Stimulated activated CD8-positive, alpha-beta memory T cell treated with anti-CD3 and anti-CD28 coated beads, Interleukin-15, amount 100 ng/mL, for 4 hours (primary cell): ENCODE measurements around the gene STK35.
A peak's percentile ranks its signal among the peaks of the same experiment; 100 is the strongest.
"Not testable (repeated sequence)": the region's sequence is repeated elsewhere in the genome, so short reads cannot be mapped to it uniquely, and the experiment has no call there.

Experiments
- DNase-seq, 2 donors: peaks; one replicate each; pipeline ENCODE4 v3.0.0-alpha.2; 2020; ENCODE audit warnings: low read depth in 2 of 2

Gene STK35

GRCh38 chr20:2162823-2163166 lies 61.2 kb downstream of the STK35 start:
- no peak for DNase-seq

DNA sequence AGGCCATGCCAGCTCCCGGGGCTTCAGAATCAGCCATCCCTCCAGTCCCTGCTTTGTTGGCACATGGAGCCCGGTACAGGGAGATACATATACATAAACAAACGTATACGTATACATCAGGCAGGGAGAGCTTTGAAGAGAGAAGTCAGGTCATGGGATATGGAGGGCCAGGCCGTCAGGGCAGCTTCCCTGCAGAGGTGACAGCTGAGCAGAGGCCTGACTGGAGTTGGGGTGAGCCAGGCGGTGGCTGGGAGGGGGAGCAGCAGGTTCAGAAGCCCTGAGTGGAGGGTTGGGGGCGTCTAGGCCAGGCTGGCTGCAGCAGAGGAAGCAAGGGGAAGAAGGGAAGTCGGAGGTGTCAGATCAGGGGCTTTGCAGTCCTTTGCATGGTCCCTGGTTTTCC lies 61.7 kb downstream of the STK35 start:
- DNase-seq: no peak

DNA sequence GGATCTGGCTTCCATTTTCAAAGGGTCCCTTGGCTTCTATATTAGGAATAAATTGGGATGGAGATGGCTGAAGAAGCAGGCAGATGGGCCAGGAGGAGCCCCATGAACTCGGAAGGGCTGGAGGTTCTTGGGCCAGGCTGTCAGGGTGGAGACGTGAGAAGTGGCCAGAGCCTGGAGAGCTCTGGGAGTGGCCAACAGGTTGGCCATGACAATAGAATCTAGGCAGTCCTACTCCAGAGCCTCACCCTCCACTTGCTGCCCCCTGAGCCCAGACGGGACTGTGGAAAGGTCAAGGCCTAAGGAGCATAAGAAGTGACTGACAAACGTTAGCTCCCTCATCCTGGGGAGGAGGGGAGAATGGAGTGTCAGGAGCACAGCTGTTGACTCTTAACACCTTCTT lies 62.1 kb downstream of the STK35 start:
- DNase-seq: no peak

GRCh38 chr20:2164421-2164820 lies 62.8 kb downstream of the STK35 start:
- no peak for DNase-seq

DNA sequence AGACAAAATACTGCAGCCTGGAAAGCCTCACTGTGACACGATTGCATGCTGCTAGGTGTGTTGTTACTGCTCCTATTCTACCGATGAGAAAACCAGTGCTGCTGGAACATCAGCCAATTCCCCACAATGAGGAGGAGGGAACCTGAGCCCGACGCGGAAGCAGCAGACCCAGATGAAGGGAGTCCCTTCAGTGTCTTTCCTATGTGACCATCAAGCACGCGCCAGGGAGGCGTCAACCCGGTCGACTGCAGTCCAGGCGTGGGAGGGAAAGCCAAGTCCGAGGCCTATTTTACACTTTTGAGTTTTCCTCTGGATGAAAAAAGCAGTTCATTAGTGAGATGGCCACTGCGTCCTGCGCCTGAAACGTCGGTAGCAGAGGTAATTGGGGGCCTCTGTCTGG lies 63.3 kb downstream of the STK35 start:
- DNase-seq: no peak

GRCh38 chr20:2165871-2166270 lies 64.2 kb downstream of the STK35 start:
- DNase-seq: no peak

- DNase-seq: no peak
Observed at GRCh38 chr20:2167112-2167511, 65.5 kb downstream of the STK35 start.

DNA sequence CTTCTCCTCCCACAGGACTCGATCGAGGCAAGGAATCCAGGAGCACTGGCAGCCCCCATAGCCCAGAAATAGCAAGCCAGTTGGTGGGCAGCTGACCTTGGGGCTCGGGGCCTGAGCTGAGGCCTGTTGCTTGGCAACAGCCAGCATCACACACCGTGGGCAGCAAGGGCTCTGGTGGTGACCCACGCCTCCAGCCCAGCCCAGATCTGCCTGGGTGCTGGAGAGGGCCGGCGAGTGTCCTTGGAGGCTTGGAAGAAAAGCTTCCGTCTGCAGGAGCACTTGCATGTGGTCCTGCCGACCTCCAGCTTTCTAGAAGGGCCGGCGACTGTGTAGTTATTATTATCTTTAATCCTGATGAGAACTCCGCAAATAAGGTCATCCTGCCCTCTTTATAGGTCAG lies 67.3 kb downstream of the STK35 start:
- DNase-seq: no peak

GRCh38 chr20:2169456-2170088 lies 67.9 kb downstream of the STK35 start:
- no peak for DNase-seq

- no peak for DNase-seq
Observed at GRCh38 chr20:2170404-2170803, 68.8 kb downstream of the STK35 start.

DNA sequence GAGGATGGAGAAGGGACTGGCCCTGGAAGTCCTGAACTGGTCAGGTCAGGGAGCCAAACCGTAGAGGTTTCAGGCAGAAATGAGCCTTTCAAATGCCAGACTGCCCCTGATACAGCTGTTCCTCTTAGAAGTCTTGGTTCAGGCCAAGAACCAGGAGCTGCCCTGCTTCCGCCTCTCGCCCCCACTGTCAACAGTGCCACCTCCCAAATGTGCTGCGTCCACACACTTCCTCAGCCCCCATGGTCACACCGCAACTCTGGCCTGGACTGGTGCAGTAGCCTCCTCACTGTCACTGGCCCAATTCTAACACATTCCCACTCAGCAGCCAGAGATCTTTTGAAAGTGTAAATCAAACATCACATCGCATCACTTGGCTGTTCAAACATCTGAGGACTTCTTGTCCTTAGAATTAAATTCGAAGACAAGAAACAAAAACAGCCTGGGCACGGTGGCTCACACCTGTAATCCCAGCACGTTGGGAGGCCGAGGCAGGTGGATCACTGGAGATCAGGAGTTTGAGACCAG lies 69.7 kb downstream of the STK35 start:
- no peak for DNase-seq

- DNase-seq: not testable (repeated sequence)
Observed at GRCh38 chr20:2171840-2172239, 70.2 kb downstream of the STK35 start.

DNA sequence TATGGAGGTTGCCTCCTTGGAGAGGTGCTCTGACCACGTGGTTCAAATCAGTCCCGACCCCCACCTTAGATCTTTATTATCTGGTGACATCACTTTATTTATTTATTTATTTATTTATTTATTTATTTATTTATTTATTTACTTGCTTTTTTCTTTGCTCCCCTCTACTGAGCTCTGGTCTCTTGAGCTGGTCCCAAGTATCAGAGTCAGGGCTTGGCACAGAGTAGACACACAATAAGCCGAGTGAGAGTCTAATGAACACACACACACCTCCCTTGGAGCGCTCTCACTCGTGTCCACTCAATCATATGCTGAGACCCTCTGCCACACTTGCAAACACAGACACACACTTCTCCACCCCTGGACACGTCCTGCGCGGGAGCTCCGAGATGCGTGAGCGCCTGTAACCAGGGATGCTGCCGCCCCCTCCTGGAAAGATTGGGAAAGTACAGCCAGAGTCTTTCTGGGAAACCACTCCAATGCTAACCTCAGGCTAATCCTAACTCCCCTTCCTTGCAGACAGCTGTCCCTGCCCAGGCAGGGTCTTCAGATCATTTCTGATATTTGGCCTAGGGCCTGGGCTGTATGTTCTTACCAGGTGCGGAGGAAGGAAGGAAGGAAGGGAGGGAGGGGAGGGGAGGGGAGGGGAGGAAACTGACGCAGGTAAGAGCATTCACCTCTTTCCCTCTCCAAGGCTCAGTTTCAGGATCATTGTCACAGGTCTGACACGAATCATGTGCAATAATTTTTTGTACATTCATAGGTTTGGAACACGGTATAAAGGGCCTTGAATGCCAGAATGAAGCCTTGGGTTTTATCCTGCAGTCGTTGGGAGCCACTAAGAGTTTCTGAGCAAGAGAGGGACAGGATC lies 70.9 kb downstream of the STK35 start:
- peak; percentile 24 to 25 for DNase-seq

- DNase-seq: no peak
Observed at GRCh38 chr20:2173186-2173585, 71.6 kb downstream of the STK35 start.

DNA sequence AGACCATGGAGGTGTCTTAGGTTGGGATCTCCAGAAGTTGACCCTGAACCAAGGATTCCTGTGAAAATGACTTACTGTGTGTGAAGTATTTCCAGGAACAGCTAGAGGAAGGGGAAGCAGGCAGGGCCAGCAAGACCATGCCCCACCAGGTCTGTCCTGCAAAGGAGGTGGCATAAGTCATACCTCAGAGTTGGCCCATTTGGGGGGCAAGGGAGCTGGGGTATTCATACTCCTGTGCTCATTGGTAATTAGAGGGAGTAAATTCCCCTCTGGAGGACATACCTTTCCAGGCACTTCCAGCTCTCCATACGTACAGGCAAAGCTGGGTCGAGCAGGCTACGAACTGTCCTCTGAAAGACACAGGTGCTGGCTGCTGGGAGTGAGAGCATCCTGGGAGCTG lies 72.4 kb downstream of the STK35 start:
- no peak for DNase-seq

GRCh38 chr20:2176946-2177345 lies 75.3 kb downstream of the STK35 start:
- no peak for DNase-seq

DNA sequence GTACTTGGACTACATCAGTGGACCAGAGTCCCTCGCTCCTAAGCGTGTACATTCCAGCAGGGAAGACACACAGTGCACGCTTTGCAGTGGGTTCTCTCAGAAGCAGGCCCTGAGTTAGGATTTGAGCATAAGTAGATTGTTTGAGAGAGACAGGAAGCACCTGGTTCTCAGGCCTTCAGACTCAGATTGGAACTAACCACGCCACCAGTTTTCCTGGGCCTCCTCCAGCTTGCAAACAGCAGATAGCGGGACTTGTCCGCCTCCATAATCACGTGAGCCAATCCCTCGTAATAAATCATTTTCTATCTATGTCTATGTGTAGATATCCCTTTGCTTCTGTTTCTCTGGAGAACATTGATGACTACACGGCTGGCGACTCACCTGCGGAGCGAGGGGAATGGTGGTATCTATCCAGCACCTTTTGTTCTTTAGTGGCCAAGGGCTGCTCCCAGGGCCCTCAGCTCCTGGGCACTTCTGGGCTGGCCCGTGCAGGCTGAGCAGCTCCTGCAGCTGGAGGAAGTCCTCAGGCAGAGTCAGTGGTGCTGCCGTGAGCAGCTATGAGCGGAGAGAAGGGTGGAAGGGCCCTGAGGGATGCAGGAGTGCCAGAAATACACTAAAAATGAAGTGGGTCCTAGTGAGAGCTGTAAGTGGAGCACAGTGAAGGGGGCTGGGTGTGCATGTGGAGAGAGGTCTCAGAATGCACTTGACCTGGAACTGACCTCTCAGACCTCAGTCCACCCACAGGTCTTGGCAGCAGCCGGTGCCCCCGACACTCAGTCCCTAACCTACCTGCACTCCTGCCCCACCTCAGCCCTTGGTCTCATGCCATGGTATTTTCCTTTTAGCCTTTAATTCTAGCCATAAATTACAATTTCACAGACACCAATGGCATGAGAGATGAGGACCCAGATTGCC lies 76.9 kb downstream of the STK35 start:
- no peak for DNase-seq

GRCh38 chr20:2179233-2179580 lies 77.6 kb downstream of the STK35 start:
- DNase-seq: no peak

DNA sequence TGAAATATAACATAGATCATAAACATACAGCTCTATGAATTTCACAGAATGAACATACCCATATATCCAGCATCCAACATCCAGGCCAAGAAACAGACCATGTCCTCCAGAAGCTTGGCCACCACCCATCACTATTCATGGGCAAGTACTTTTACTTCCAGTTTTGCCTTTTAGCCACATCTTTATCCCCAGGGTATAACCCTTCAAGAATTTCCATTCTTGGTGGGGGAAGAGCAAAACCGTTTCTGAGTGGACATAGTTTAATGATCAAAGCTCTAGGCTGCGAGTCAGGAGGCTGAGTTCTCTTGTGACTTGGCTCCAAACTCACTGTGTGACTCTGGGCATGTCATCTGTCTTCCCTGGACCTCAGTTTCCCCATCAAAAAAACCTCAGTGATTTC lies 78.3 kb downstream of the STK35 start:
- DNase-seq: no peak

- DNase-seq: no peak
Observed at GRCh38 chr20:2183381-2183780, 81.8 kb downstream of the STK35 start.

DNA sequence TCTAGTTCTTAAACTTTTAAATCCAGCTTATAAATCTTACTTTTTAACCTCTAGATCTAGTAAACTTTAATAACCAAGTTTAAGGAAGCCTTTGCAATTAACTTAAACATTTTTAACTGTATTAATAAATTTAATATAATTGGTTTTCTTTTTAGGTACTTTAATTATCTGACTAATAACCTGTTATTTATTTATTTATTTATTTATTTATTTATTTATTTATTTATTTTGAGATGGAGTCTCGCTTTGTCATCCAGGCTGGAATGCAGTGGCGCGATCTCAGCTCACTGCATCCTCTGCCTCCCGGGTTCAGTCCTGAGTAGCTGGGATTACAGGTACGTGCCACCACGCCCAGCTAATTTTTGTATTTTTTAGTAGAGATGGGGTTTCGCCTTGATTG lies 83.3 kb downstream of the STK35 start:
- not testable (repeated sequence) for DNase-seq

DNA sequence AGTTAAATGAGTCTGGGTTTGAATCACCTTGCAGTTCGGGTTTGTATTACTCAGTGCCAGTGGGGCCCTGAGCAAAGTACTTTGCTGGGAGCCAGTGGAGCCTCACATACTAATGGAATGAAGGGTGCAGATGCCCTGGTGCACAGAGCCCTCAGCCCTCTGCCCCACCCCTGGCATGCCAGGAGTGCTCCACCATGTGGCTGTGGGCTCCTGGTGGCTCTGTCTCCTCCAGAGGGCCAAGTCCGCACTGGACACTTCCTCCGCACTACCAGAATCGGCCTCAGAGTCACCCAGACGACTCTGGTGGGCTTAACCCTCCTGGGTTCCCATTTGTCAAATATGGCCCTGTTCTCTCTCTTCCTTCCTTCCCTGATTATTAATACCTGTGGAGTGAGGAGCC lies 94.0 kb downstream of the STK35 start:
- no peak for DNase-seq
